Measurements from ENCODE around the gene P2RX1.
"Not testable (repeated sequence)": the region's sequence is repeated elsewhere in the genome, so short reads cannot be mapped to it uniquely, and the experiment has no call there.

P2RX1 gene

DNA sequence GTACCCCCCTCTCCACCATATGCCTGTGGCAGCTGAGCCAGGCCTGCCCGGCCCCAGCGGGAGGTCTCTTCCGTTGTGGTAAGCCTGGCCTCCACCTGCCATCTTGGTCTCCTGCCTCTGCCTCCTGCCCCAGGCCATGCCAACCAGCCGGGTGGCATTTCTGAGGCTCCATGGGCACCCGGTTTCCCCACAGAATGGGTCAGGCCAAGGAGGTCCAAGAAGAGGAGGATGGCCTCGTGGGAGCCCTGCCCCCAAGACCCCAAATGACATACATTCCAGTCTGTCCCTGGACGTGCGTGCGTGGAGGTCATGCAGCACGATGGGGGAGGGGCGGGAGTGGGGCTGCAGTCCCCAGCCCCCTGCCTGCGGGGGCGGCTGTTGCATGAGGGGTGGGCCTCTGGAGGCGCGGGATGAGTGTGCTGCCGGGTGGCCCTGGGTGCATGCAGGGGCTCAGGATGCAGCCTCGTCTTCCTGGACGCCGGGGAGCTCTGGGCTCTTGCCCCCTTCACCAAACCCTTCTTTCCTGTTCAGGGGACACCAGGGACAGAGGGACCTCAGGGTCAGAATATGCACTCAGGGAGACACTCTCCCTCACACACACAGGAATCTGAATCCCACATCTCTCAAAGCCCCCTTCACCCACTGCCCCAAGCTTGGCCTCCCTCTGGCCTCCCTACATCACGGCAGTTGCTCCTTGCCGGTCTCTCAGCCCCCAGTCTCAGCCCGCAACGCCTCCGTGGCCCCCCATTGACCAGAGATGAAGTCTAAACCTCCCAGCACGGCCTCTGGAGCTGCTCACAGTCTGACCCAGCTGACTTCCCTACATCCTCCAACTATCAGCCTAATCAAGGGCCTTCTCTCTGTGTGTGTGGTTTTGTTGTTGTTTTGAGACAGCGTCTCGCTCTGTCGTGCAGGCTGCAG lies 54.2 kb downstream of the P2RX1 start:
- no peak overlapping the region for H3K4me3 ChIP-seq (ENCODE audit: low read depth, low read length)
- TF ChIP-seq, protein P1, sequence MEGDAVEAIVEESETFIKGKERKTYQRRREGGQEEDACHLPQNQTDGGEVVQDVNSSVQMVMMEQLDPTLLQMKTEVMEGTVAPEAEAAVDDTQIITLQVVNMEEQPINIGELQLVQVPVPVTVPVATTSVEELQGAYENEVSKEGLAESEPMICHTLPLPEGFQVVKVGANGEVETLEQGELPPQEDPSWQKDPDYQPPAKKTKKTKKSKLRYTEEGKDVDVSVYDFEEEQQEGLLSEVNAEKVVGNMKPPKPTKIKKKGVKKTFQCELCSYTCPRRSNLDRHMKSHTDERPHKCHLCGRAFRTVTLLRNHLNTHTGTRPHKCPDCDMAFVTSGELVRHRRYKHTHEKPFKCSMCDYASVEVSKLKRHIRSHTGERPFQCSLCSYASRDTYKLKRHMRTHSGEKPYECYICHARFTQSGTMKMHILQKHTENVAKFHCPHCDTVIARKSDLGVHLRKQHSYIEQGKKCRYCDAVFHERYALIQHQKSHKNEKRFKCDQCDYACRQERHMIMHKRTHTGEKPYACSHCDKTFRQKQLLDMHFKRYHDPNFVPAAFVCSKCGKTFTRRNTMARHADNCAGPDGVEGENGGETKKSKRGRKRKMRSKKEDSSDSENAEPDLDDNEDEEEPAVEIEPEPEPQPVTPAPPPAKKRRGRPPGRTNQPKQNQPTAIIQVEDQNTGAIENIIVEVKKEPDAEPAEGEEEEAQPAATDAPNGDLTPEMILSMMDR (IDR thresholded peaks at IDR 0.05; ENCODE audit: low read depth, low read length) = no peak

DNA sequence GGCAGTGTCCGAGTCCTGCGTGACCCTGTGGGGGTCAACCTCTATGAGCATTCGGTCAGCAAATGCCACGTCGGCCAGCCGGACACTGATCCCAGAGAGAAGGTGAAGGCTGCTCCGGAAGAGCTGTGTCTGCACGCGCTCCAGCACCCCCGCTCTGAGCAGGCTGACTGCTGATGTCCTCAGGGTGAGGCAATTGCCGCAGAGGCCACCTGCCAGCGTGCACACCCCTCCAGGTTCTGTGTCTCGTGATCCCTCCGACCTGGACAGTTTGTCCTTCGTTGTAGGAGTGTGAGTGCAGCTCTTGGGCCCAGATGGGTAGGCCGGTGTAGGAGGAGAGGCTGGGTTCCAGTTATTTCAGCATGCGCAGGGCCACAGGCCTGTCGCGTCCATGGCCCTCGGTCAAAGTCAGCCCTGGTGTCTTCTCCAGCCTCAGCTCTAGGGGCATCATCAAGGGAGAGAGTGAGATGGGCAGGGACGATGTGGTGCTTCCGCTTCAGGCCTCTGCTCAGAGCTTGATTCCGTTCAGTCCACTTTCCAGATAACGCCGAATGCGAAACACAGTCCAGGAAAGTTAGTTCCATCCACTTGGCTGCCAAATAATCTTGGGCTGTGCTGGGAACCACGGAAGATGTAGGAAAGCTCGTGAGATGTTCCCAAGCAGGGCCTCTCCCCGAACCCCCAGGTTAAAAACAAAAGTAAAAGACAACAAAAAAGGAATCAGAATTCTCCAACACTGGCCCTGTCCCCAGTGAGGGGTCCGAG lies 55.1 kb downstream of the P2RX1 start:
- TF ChIP-seq, protein P1 (IDR thresholded peaks at IDR 0.05; ENCODE audit: low read depth, low read length) = no peak
- no peak overlapping the region for H3K4me3 ChIP-seq (ENCODE audit: low read depth, low read length)

DNA sequence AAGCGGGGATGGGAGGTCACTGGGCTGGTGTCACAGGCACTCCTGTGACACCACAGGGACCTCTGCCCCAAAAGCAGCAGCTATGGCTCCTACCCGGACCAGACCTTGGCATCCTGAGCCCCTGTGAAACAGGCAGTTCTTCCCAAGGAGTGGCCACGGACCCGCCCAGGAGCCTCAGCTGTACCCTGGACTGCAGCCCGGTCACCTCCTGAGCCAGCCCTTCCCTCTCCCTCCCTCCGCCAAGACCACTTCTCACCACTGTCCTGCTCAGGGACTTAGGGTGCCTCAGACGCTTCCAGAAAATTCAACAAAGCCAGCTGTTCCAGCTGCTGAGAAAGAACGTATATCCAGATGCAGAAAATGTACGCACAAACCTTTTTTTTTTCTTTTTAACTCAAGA lies 56.3 kb downstream of the P2RX1 start:
- TF ChIP-seq, protein P1 (IDR thresholded peaks at IDR 0.05; ENCODE audit: low read depth, low read length) = no peak
- H3K4me3 ChIP-seq (ENCODE audit: low read depth, low read length) = no peak overlapping the region

DNA sequence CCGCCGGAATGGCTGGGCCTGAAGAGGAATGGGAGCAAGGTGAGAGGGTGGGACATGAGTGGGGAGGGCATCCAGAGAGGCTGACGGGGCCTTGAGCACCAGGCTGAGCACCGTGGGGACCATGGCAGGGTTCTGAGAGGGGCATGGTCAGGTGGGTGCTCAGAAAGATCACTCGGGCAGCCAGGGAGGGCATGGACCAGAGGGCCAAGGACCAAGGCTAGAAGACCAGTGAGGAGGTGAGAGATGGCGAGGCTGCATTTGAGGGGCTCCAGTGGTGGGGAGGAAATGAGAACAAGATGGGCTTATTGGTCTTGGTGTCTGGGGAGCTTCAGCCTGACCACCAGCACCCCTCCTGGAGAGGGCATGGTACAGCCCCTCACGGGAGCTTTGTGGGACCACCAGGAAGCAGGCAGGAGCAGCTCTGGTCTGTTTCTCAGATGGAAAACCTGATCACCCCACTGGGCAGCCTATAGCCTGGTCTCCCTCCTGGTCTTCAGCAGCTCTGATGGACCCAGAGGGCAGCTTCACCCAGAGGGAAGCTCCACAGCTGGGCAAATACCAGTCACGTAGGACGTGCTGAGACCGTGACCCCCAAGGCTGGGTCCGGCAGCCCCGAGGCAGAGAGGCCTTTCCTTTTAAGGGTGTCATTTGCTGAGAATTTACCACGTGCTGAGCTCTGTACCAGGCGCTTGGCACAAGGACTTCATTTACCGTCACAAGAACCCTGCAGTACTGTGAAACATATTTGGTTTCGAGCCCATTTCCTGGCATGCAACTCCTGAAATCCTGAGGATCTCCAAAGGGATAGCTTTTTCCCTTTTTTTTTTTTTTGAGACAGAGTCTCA lies 58.8 kb downstream of the P2RX1 start:
- TF ChIP-seq, protein P1 (IDR thresholded peaks at IDR 0.05; ENCODE audit: low read depth, low read length) = no peak
- H3K4me3 ChIP-seq (ENCODE audit: low read depth, low read length) = no peak overlapping the region

DNA sequence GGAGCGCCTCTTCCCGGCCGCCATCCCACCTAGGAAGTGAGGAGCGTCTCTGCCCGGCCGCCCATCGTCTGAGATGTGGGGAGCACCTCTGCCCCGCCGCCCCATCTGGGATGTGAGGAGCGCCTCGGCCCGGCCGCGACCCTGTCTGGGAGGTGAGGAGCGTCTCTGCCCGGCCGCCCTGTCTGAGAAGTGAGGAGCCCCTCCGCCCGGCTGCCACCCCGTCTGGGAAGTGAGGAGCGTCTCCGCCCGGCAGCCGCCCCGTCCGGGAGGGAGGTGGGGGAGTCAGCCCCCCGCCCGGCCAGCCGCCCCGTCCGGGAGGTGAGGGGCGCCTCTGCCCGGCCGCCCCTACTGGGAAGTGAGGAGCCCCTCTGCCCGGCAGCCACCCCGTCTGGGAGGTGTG lies 62.1 kb downstream of the P2RX1 start:
- not testable (repeated sequence) for H3K4me3 ChIP-seq (ENCODE audit: low read depth, low read length)

DNA sequence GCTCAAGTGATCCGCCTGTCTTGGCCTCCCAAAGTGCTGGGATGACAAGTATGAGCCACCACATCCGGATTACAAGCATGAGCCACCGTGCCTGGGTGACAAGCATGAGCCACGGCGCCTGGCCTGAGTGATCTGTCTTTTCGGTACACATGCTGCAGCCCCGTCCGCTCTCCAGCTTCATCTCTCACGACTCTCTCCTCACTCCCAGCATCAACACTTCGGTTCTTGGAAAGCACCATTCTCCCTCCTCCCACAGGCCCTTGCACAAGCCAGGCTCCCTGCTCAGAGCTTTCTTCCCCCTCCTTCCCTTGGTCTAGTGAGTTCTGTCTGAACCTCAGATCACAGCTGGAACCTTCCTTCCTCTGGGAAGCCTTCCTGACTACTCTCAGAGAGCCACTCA lies 63.7 kb downstream of the P2RX1 start:
- TF ChIP-seq, protein P1 (IDR thresholded peaks at IDR 0.05; ENCODE audit: low read depth, low read length) = no peak
- H3K4me3 ChIP-seq (ENCODE audit: low read depth, low read length) = no peak overlapping the region

DNA sequence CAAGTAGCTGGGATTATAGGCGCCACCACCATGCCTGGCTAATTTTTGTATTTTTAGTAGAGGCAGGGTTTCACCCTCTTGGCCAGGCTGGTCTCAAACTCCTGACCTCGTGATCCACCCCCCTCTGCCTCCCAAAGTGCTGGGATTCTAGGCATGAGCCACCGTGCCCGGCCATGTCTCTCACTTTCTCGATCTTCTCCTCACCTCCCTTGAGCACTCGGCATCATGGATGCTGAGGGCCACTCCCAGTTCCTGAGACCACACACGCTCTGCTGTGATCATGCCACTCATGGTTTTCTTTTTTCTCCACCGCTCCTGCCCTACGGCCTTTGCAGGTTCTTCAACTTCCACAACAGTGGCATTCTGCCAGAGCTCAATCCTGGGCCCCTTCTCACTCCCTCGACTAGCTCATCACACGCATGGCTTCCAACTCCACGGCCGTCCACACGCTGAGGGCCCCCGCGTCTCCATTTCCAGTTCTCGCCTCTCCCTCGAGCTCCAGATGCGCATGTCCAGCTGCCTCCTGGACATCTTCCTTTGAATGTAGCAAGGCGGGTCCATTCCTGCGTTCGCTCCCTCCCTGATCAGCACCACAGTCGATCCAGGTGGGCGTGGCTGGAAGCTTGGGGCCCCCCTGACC lies 64.7 kb downstream of the P2RX1 start:
- no peak overlapping the region for H3K4me3 ChIP-seq (ENCODE audit: low read depth, low read length)
- TF ChIP-seq, protein P1 (IDR thresholded peaks at IDR 0.05; ENCODE audit: low read depth, low read length) = no peak
